DND-41 (cell line): ENCODE measurements around the gene SCGB1D1.
A peak's percentile ranks its signal among the peaks of the same experiment; 100 is the strongest.

Experiments
- ATAC-seq: fragments of 200-7000 bp; cut with Tn5 transposase; 3 replicates; pipeline ENCODE4 v1.9.1; 2021; ENCODE audit warnings: low read depth; ENCODE audit not compliant: insufficient read depth
- DNase-seq: peaks from one replicate; pipeline ENCODE4 v3.0.0-alpha.2; 2020
- H2AFZ ChIP-seq: 2 replicates; pipeline ENCODE4 v1.6.0; 2012; ENCODE audit warnings: low read depth, low read length
- H3K27ac ChIP-seq: 2 replicates; pipeline ENCODE4 v1.5.1; 2012; ENCODE audit warnings: low read length, inconsistent platforms
- H3K27me3 ChIP-seq: fragments of 200-600 bp; sonication (generic); 2 replicates; pipeline ENCODE4 v1.6.0; 2012; ENCODE audit warnings: low read length, mild to moderate bottlenecking, inconsistent platforms; ENCODE audit not compliant: insufficient read depth, poor library complexity
- H3K36me3 ChIP-seq: 2 replicates; pipeline ENCODE4 v1.5.1; 2012; ENCODE audit warnings: low read length, inconsistent platforms; ENCODE audit not compliant: insufficient read depth
- H3K4me1 ChIP-seq: 2 replicates; pipeline ENCODE4 v1.5.1; 2012; ENCODE audit warnings: mild to moderate bottlenecking, low read length; ENCODE audit not compliant: insufficient read depth
- H3K4me2 ChIP-seq: 2 replicates; pipeline ENCODE4 v1.6.0; 2012; ENCODE audit warnings: mild to moderate bottlenecking, moderate library complexity, low read length, inconsistent platforms; ENCODE audit not compliant: insufficient read depth
- H3K4me3 ChIP-seq, 2 experiments: fragments of 200-600 bp in 1 of 2; shearing (Covaris generic) in 1 of 2; 2 replicates each; pipeline ENCODE4 v1.5.1; 2012 to 2016; ENCODE audit warnings: inconsistent platforms in 2 of 2, low read length in 2 of 2, mild to moderate bottlenecking in 2 of 2, low read depth in 1 of 2, moderate library complexity in 1 of 2
- H3K79me2 ChIP-seq: 2 replicates; pipeline ENCODE4 v1.6.0; 2012; ENCODE audit warnings: low read length, inconsistent platforms; ENCODE audit not compliant: insufficient read depth
- H3K9ac ChIP-seq: 2 replicates; pipeline ENCODE4 v1.6.0; 2012; ENCODE audit warnings: low read depth, mild to moderate bottlenecking, inconsistent platforms, low read length, moderate library complexity
- H3K9me3 ChIP-seq: 2 replicates; pipeline ENCODE4 v1.5.1; 2012; ENCODE audit warnings: low read length, moderate library complexity, mild to moderate bottlenecking, inconsistent platforms; ENCODE audit not compliant: insufficient read depth, severe bottlenecking
- H4K20me1 ChIP-seq: 2 replicates; pipeline ENCODE4 v1.6.0; 2012; ENCODE audit warnings: low read length; ENCODE audit not compliant: insufficient read depth
- EZH2 ChIP-seq: IDR thresholded peaks from 3 replicates; pipeline ENCODE4 v1.6.1; 2012; ENCODE audit warnings: borderline replicate concordance, low read depth, mild to moderate bottlenecking, moderate library complexity, low read length, inconsistent platforms; ENCODE audit not compliant: severe bottlenecking
- TF ChIP-seq, protein P1 (sequence below): IDR thresholded peaks from 2 replicates; pipeline ENCODE4 v1.5.1; 2012; ENCODE audit warnings: borderline replicate concordance, low read length, moderate library complexity, mild to moderate bottlenecking; ENCODE audit not compliant: poor library complexity, severe bottlenecking; ENCODE audit errors: extremely low read depth

SCGB1D1 gene

GRCh38 chr11:62208785-62209144, 18.7 kb downstream of the SCGB1D1 start:
- TF ChIP-seq, protein P1, sequence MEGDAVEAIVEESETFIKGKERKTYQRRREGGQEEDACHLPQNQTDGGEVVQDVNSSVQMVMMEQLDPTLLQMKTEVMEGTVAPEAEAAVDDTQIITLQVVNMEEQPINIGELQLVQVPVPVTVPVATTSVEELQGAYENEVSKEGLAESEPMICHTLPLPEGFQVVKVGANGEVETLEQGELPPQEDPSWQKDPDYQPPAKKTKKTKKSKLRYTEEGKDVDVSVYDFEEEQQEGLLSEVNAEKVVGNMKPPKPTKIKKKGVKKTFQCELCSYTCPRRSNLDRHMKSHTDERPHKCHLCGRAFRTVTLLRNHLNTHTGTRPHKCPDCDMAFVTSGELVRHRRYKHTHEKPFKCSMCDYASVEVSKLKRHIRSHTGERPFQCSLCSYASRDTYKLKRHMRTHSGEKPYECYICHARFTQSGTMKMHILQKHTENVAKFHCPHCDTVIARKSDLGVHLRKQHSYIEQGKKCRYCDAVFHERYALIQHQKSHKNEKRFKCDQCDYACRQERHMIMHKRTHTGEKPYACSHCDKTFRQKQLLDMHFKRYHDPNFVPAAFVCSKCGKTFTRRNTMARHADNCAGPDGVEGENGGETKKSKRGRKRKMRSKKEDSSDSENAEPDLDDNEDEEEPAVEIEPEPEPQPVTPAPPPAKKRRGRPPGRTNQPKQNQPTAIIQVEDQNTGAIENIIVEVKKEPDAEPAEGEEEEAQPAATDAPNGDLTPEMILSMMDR = no peak
- no peak for TF ChIP-seq EZH2
- no peak overlapping the region for H3K4me3 ChIP-seq
- no peaks in the 10 kb centered on the region for H4K20me1 ChIP-seq
- no peak overlapping the region for H3K27ac ChIP-seq
- H3K4me1 ChIP-seq = no peaks in the 10 kb centered on the region
- no peaks in the 10 kb centered on the region for H3K36me3 ChIP-seq
- H3K9ac ChIP-seq = no peak overlapping the region
- H3K9me3 ChIP-seq = no peaks in the 10 kb centered on the region
- no peaks in the 10 kb centered on the region for H3K79me2 ChIP-seq
- H3K4me2 ChIP-seq = no peak overlapping the region
- DNase-seq (no peak), ATAC-seq (no peak)
- no peak overlapping the region for H2AFZ ChIP-seq
- H3K27me3 ChIP-seq = peaks cover 9% of the 10 kb centered on the region

GRCh38 chr11:62217191-62217748, 27.3 kb downstream of the SCGB1D1 start:
- Histone ChIP-seq H3K4me2 (no peak overlapping the region), H3K4me1 (no peaks in the 10 kb centered on the region), H3K27me3 (peaks cover 20% of the 10 kb centered on the region), H2AFZ (no peak overlapping the region), H3K79me2 (no peaks in the 10 kb centered on the region), H3K36me3 (no peaks in the 10 kb centered on the region), H4K20me1 (no peaks in the 10 kb centered on the region), H3K9ac (no peak overlapping the region), H3K9me3 (peaks cover 5% of the 10 kb centered on the region), H3K27ac (no peak overlapping the region), H3K4me3 (no peak overlapping the region)
- TF ChIP-seq, protein P1 = peak; percentile 52
- TF ChIP-seq EZH2 = no peak
- ATAC-seq (no peak), DNase-seq (no peak)

DNA sequence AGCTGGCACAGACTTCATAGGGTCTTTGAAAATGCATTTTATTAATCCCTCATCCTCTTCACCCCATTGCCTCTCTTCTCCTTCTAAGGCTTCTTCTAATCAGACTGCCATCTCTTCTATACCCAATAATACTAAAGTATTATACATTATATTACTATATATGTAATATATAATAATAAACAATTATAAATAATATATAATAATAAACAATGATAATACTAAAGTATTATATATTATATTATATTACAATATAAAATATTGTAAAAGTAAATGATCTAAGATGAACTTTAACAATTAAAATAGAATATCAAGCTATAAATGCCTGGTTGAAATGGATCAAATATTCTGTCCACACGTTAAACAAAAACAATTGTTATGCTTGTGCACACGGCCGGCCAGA, 31.5 kb downstream of the SCGB1D1 start:
- Histone ChIP-seq H3K4me2 (no peak overlapping the region), H4K20me1 (no peaks in the 10 kb centered on the region), H3K27ac (no peak overlapping the region), H2AFZ (no peak overlapping the region), H3K4me1 (no peaks in the 10 kb centered on the region), H3K4me3 (no peak overlapping the region), H3K79me2 (no peaks in the 10 kb centered on the region), H3K9me3 (peaks cover 24% of the 10 kb centered on the region), H3K27me3 (peaks cover 7% of the 10 kb centered on the region), H3K9ac (no peak overlapping the region), H3K36me3 (no peaks in the 10 kb centered on the region)
- no peak for DNase-seq
- no peak for ATAC-seq
- TF ChIP-seq, protein P1 = no peak
- TF ChIP-seq EZH2 = no peak

DNA sequence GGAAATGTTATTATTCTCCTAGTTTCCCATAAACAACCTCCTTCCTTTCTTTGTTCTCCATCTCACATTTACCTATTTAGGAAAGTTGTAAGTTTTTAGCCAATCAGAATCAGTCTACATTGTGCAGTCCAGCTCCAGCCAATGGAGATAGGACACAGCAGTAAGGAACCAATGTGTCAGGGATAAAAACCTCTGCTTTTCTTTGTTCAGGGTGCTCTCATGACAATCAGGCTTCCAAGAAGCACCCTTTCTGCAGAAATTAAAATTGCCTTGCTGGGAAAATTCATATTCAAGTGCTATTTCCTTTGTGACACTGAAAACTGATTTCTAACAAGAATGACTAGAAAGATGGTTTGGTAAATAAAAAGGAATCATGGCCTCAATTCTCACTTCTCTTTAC, 33.1 kb downstream of the SCGB1D1 start:
- H4K20me1 ChIP-seq = no peaks in the 10 kb centered on the region

More for the DNA sequence above, 33.1 kb downstream of the SCGB1D1 start:
- no peak overlapping the region for H2AFZ ChIP-seq
- peaks cover 24% of the 10 kb centered on the region for H3K9me3 ChIP-seq
- no peaks in the 10 kb centered on the region for H3K36me3 ChIP-seq
- no peak overlapping the region for H3K9ac ChIP-seq
- no peak overlapping the region for H3K27ac ChIP-seq
- H3K4me1 ChIP-seq = no peaks in the 10 kb centered on the region
- no peak for DNase-seq
- no peaks in the 10 kb centered on the region for H3K27me3 ChIP-seq
- ATAC-seq = no peak
- TF ChIP-seq, protein P1 = no peak
- no peak for TF ChIP-seq EZH2
- H3K79me2 ChIP-seq = no peaks in the 10 kb centered on the region
- H3K4me2 ChIP-seq = no peak overlapping the region
- H3K4me3 ChIP-seq = no peak overlapping the region
